Forelimb muscle (tissue), 1 donor: Measurements from ENCODE around the gene SLCO3A1. TPM values are rescaled to one million over a fixed set of nuclear protein-coding genes. Genes with fewer than 3 reads are reported as not detected.

Experiments used
- DNase-seq: peaks from one replicate; pipeline ENCODE4 v3.0.0-alpha.2; 2013; ENCODE audit warnings: low read depth
- polyA plus RNA-seq: library from polyadenylated mRNA; unstranded; fragments of 120-200 nt; gene quantifications from one replicate; pipeline ENCODE4 v1.2.1, GENCODE V29; 2013; ENCODE audit not compliant: insufficient read length

The SLCO3A1 gene
- polyA plus RNA-seq, 1 donor: 4.0 TPM

DNA sequence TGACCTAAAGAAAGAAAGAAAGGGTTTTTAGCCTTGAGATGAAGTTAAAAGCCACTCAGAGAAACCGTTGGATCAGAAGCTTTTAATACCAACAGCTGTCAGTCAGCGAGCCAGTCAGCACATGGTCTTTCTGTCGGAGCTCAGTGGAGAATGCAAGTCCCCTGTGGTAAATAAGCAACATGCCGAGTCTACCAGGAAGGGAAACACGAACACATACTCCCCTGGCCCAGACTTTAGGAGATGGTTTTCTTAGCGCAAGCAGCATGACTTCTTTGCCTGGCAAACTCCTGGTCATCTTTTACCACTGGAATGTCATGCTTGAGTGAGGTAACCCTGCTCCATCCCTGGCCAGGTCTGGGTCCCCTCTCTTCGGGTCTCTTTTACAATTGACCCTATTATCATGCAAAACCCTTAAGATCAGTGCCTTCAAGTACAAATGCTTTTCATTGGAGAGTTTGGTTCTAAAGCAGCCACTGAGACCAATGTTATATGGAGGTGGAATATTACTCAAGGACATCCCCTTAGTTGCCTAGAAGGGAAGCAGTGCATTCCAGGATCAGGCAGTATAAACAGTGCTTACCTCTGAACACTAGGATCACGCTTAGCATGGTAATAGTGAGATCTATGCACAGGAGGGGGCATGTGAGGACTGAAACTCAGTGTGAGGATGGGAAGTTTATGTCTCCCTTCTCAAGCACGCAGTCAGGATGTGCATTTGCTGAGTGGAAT is 28.2 kb downstream of the SLCO3A1 start:
- no peak for DNase-seq

- no peak for DNase-seq
These were observed 29.5 kb downstream of the SLCO3A1 start for GRCh38 chr15:91882858-91883586.

- DNase-seq: no peak
These were observed 31.1 kb downstream of the SLCO3A1 start for GRCh38 chr15:91884606-91885005.

DNA sequence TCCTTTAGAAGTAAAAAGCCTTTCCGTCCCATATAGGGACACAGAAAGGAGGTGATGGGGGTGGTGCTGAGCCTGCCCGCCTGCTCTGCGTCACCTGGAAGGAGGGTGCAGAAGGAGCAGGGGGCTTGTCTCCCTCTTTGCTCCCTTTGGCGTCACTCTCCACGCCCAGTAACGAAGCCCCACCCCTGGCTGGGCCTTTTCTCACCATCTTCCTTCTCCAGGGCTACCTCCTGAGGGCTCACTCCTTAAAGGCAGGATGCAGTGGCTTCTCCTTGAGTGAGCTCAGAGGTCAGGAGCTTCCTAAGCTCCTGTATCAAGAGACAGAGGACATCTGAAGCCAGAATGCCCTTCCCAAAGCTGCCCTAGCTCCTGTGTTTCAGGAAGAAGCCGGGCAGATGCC is 31.5 kb downstream of the SLCO3A1 start:
- DNase-seq: no peak

- no peak for DNase-seq
These were observed 32.3 kb downstream of the SLCO3A1 start for GRCh38 chr15:91885714-91886270.

- no peak for DNase-seq
These were observed 33.4 kb downstream of the SLCO3A1 start for GRCh38 chr15:91886878-91887277.

DNA sequence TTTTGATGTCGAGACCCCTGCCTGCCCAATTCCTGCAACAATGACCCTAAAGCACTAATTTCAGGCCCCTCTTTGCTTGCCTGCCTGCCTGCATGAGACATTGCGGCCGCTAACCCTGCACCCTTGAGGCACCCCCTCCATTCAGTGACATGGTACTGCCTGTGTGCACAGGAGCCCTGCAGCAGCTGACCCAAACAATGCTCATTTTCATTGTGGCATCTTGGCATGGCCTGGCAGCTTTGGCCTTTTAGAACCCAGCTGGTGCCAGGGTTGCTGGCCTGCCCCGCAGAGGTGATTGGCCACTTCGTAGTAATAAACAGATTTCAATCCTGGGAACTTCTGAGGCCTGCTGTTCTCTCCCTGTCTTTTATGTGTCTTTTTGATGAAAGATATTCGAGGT is 33.8 kb downstream of the SLCO3A1 start:
- no peak for DNase-seq

DNA sequence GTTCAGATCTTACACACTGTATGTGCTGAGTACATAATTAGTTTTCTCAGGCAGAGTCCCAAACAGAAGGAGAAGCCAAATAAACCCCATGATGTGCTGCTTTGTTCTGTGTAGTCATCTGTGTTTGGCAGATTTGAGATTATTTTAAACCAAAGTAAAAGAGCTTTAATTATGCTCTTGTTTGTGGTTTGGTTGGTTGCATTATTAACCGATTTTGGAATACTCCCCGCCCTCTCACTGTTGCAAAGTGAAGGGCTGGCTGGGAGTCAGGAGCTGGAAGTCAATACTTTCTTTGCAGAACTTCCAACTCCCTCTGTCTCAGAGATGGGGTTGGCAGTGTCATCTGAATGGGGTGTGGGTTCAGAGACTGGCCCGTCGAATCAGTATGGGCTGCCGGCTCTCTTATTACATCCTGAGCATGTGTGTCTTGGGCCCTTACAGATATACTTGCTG is 34.4 kb downstream of the SLCO3A1 start:
- no peak for DNase-seq

DNA sequence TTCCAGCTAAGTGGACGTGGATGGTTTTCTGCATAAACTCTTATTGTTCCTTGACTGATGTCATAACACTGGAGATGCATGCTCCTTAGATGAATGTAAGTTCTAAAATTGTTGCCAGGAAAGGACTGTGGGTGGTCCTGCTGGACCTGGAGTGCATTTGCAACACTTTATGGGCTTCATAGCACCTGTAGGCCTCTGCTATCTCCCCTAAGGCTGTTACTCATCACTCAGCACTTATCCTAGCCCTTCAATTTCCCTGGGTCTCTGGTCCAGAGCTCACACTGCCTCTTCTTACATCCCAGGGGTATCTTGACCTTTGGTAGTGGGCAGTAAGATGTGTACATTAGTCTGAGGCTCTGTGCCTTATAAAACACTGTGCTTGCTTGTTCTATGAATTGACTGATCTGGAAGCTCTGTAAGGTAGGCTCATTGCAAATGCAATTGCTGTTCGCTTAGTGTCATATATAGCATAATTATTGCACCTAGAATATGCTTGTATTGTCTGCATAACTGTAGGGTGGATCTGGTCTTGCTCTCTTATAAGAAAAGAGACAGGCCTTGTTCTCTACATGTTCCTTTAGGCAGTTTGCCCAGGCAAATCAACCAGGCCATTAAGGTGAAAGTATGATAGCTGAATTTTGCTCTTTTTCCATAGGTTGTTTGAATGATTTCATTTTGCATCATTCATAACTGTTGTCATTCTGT is 35.8 kb downstream of the SLCO3A1 start:
- DNase-seq: no peak

DNA sequence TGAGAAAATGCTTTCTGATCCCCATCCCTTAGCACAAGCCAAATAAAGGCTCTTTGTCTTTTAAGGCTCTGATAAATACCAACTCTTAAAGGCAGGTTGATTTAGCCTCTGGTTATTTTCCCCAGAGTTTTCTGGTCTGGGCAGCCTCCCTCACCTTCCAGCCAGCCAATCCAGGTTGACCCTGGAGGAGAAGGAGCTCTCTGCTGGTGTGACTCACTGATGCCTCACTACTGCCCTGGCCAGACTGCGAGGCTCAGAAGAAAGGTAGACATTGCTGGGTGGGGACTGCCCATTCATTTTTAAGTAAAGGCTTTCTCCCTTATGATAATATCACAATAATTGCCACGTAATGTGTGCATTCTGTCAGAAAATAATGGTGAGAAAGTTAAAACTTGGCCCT is 37.1 kb downstream of the SLCO3A1 start:
- no peak for DNase-seq

DNA sequence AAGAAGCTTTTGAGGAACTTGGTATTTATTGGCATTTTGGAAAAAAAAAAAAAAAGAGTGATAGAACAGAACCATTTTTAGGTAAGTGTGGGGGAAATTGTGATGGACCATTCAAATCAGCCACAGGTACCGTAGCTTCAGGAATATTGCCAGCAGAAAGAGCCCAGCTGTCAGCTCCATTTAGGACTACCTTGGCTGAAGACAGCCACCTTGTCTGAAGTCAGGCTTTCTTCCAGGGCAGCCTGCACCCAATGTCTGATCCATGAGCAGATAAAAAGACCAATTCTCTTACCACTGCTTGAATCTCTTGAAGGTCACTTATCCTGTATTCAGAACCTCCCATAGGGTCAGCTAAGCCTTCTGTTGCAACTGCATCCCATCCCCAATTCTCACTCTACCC is 37.6 kb downstream of the SLCO3A1 start:
- no peak for DNase-seq

- no peak for DNase-seq
These were observed 38.4 kb downstream of the SLCO3A1 start for GRCh38 chr15:91891788-91892345.

- no peak for DNase-seq
These were observed 38.9 kb downstream of the SLCO3A1 start for GRCh38 chr15:91892436-91892835.

DNA sequence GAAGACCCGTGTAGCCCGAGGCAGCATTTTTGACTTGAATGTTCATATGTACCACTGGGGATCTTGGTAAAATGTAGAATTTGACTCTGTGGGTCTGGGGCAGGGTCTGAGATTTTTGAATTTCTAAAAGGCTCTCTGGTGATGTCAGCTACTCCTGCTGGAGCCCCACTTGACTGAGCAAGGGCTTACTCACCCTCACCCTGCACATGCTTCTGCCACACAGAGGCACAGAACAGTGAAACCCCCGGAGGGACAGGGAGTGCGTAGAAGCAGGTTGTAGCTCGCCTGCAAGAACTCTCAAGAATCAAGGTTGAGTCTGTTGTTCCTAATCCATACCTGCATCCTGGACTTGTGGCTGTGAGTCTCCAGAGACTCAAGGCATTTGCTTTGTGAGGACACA is 41.1 kb downstream of the SLCO3A1 start:
- DNase-seq: no peak

GRCh38 chr15:91895051-91895450 is 41.5 kb downstream of the SLCO3A1 start:
- DNase-seq: no peak

DNA sequence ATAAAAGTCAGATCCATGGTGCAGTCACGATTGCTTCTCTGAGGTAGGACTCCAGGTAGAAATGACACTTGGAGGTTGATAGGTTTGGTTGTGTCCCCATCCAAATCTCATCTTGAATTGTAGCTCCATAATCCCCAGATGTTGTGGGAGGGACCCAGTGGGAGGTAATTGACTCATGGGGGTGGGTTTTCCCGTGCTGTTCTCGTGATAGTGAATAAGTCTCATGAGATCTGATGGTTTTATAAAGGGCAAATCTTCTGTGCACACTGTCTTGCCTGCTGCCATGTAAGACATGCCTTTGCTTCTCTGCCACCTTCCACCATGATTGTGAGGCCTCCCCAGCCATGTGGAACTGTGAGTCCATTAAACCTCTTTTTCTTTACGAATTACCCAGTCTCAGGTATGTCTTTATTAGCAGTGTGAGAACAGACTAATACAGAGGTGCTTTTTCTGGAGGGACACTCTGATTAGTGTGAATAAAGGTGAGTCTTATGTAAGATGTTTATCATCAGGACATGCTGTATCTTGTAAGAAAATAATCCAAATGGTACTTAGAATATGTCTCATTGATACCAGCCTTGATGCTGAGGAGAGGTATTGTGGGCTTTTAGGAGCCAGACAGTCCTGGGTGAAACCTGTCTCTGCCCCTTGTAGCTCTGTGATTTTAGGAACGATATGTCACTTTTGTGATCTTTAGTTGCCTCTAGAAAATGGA is 43.0 kb downstream of the SLCO3A1 start:
- DNase-seq: no peak

GRCh38 chr15:91897585-91898372 is 44.3 kb downstream of the SLCO3A1 start:
- DNase-seq: no peak

DNA sequence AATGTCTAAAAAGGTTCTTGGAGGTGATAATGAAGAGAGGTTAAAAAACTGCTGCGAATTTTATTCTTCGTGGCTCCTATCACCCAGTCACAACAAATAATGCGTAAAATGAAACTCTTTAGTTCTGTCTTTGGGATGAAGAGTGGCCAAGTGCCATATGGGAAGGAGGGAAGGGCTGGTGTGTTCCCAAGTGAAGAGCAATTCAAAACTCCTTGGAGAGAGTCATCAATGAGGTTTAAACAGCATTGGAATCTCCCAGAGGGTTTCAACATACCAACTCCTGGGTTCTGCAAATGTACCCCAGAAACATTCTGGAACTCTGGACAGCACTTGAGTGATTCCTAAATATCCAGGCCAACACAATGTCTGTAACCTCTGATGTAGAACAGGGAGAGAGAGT is 45.3 kb downstream of the SLCO3A1 start:
- DNase-seq: no peak

DNA sequence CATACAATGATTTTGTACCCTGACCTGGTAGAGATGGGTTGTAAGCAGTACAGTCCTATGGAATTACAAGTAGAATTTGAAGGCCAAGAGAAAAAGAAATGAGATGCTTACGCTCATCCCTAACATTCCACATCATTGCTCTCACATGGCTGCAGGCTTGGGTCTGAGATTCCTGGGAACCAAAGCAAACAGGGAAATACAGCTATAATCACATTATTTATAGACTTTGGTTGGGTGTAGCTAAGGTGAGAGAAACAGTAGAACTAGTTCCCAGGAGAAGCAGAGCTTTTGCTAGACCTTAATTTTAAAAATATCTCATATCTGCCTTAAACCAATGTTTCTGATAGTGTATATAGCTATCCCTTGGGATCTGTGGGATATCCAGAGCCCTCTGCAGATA is 51.4 kb downstream of the SLCO3A1 start:
- DNase-seq: no peak

- DNase-seq: no peak
These were observed 54.9 kb downstream of the SLCO3A1 start for GRCh38 chr15:91908391-91908790.

- DNase-seq: no peak
These were observed 55.6 kb downstream of the SLCO3A1 start for GRCh38 chr15:91909111-91909510.
